ACHN (cell line): ENCODE data around the gene SLC4A2.
A peak's percentile ranks its signal among the peaks of the same experiment; 100 is the strongest.

Experiments used
- DNase-seq: peaks from one replicate; pipeline ENCODE4 v3.0.0-alpha.2; 2015
- in situ Hi-C: cut with HindIII; loops from 2 replicates; pipeline ENCODE4 v1.10.0; 2017; ENCODE audit warnings: low sequenced_read_pairs, low pct_ligation_motif_present, low pct_unique_long_range_greater_than_20kb

The SLC4A2 gene

GRCh38 chr7:151085691-151086620 is 26.6 kb downstream of the SLC4A2 start, which contains the start of gene AGAP3:
Gene AGAP3, plus strand, starts transcription at chr7:151086475. Its CDS starts 267 bp downstream, at chr7:151086742.
- DNase-seq = peak; percentile 85

GRCh38 chr7:151086802-151087244 is 27.4 kb downstream of the SLC4A2 start:
- in situ Hi-C loops = loop anchor here (5.0 kb wide), 1 partner anchor 60 kb away; no protein-coding TSS in a partner anchor
- peak; percentile 63 for DNase-seq

More at GRCh38 chr7:151085691-151086620, 26.6 kb downstream of the SLC4A2 start, which contains the start of gene AGAP3:
- in situ Hi-C loops = loop anchor here (5.0 kb wide), 1 partner anchor 61 kb away; no protein-coding TSS in a partner anchor

- DNase-seq = peak; percentile 78
- in situ Hi-C loops = loop anchor here (5.0 kb wide), 1 partner anchor 60 kb away; no protein-coding TSS in a partner anchor
Observed at GRCh38 chr7:151087245-151088018, 28.0 kb downstream of the SLC4A2 start.

- in situ Hi-C loops = loop anchor here (5.0 kb wide), 1 partner anchor 59 kb away; no protein-coding TSS in a partner anchor
- DNase-seq = no peak
Observed at GRCh38 chr7:151088019-151088855, 28.8 kb downstream of the SLC4A2 start.

GRCh38 chr7:151088856-151089699 is 29.7 kb downstream of the SLC4A2 start:
- DNase-seq = no peak
- in situ Hi-C loops = loop anchor here (5.0 kb wide), 1 partner anchor 58 kb away; no protein-coding TSS in a partner anchor

GRCh38 chr7:151089893-151090730 is 30.7 kb downstream of the SLC4A2 start:
- in situ Hi-C loops = loop anchor here (5.0 kb wide), 1 partner anchor 57 kb away; no protein-coding TSS in a partner anchor
- DNase-seq = no peak

- in situ Hi-C loops = no loop called here
- no peak for DNase-seq
Observed at GRCh38 chr7:151091003-151091402, 31.6 kb downstream of the SLC4A2 start.

GRCh38 chr7:151091431-151091830 is 32.0 kb downstream of the SLC4A2 start:
- in situ Hi-C loops = no loop called here
- peak; percentile 55 for DNase-seq

- DNase-seq = no peak
- in situ Hi-C loops = no loop called here
Observed at GRCh38 chr7:151091988-151092387, 32.6 kb downstream of the SLC4A2 start.

GRCh38 chr7:151093748-151094147 is 34.4 kb downstream of the SLC4A2 start:
- in situ Hi-C loops = no loop called here
- no peak for DNase-seq

- in situ Hi-C loops = no loop called here
- peak; percentile 39 for DNase-seq
Observed at GRCh38 chr7:151094675-151095074, 35.3 kb downstream of the SLC4A2 start.

GRCh38 chr7:151095123-151095797 is 35.9 kb downstream of the SLC4A2 start:
- in situ Hi-C loops = no loop called here
- DNase-seq = no peak

- DNase-seq = no peak
- in situ Hi-C loops = no loop called here
Observed at GRCh38 chr7:151095828-151096475, 36.6 kb downstream of the SLC4A2 start.

GRCh38 chr7:151099486-151100211 is 40.3 kb downstream of the SLC4A2 start:
- no peak for DNase-seq
- in situ Hi-C loops = no loop called here

GRCh38 chr7:151100921-151101320 is 41.5 kb downstream of the SLC4A2 start:
- DNase-seq = no peak
- in situ Hi-C loops = no loop called here
